C4-2B (cell line): ENCODE results near the gene C10orf90.

ENCODE experiments used
- ZFX ChIP-seq: fragments of 450-650 bp; IDR thresholded peaks from 2 replicates; pipeline ENCODE4 v1.6.1; 2017
- TF ChIP-seq, protein P1 (sequence below): fragments of 450-650 bp; conservative IDR thresholded peaks from 2 replicates; pipeline ENCODE4 v1.5.1; 2017; ENCODE audit warnings: mild to moderate bottlenecking

GRCh38 chr10:126565871-126566270 lies 104.6 kb downstream of the C10orf90 start:
- TF ChIP-seq, protein P1, sequence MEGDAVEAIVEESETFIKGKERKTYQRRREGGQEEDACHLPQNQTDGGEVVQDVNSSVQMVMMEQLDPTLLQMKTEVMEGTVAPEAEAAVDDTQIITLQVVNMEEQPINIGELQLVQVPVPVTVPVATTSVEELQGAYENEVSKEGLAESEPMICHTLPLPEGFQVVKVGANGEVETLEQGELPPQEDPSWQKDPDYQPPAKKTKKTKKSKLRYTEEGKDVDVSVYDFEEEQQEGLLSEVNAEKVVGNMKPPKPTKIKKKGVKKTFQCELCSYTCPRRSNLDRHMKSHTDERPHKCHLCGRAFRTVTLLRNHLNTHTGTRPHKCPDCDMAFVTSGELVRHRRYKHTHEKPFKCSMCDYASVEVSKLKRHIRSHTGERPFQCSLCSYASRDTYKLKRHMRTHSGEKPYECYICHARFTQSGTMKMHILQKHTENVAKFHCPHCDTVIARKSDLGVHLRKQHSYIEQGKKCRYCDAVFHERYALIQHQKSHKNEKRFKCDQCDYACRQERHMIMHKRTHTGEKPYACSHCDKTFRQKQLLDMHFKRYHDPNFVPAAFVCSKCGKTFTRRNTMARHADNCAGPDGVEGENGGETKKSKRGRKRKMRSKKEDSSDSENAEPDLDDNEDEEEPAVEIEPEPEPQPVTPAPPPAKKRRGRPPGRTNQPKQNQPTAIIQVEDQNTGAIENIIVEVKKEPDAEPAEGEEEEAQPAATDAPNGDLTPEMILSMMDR = no peak
- TF ChIP-seq ZFX = no peak
